ENCODE measurements around the gene LUZP1. TPM values are rescaled to one million over a fixed set of nuclear protein-coding genes. Genes with fewer than 3 reads are reported as not detected.

Gene LUZP1
- total and polyA plus RNA-seq, 8 donors = 1.7 to 15.2 (median 6.1) TPM

GRCh38 chr1:23118407-23118806 lies 50.2 kb downstream of the LUZP1 start:
- ATAC-seq (no peak), FAIRE-seq (no peak), DNase-seq (no peak)
- H3K4me1 ChIP-seq = peaks cover 0 to 21% (median 17%) of the 10 kb centered on the region in 3 donors
- H3K27me3 ChIP-seq = no peaks in the 10 kb centered on the region
- no peak overlapping the region for H3K27ac ChIP-seq
- H3K36me3 ChIP-seq = no peaks in the 10 kb centered on the region
- no peak for TF ChIP-seq CTCF (IDR thresholded peaks at IDR 0.05)
- H3K9me3 ChIP-seq = no peaks in the 10 kb centered on the region
- intact Hi-C loops (cut with DNase I) = no loop called here
- H3K4me3 ChIP-seq = no peak overlapping the region

- FAIRE-seq (no peak), DNase-seq (no peak), ATAC-seq (no peak)
- no peaks in the 10 kb centered on the region for H3K36me3 ChIP-seq
- H3K4me1 ChIP-seq = peaks cover 0 to 13% (median 6%) of the 10 kb centered on the region in 3 donors
- TF ChIP-seq CTCF (IDR thresholded peaks at IDR 0.05) = no peak
- no peak overlapping the region for H3K27ac ChIP-seq
- intact Hi-C loops (cut with DNase I) = no loop called here
- H3K27me3 ChIP-seq = no peaks in the 10 kb centered on the region
- no peaks in the 10 kb centered on the region for H3K9me3 ChIP-seq
- 52 to 64% methylated on average over 2 of the region's 2 CpGs for WGBS, 2 donors
- H3K4me3 ChIP-seq = no peak overlapping the region
Measured at GRCh38 chr1:23116921-23117699, 51.5 kb downstream of the LUZP1 start.

GRCh38 chr1:23116216-23116836 lies 52.3 kb downstream of the LUZP1 start:
- no peaks in the 10 kb centered on the region for H3K36me3 ChIP-seq
- TF ChIP-seq CTCF (IDR thresholded peaks at IDR 0.05) = no peak
- no peak overlapping the region for H3K4me3 ChIP-seq
- H3K27ac ChIP-seq = no peak overlapping the region
- WGBS, 2 donors = 82 to 86% methylated on average over 6 of the region's 6 CpGs
- FAIRE-seq (no peak), DNase-seq (no peak), ATAC-seq (no peak)
- intact Hi-C loops (cut with DNase I) = no loop called here
- H3K9me3 ChIP-seq = no peaks in the 10 kb centered on the region
- peaks cover 0 to 10% (median 4%) of the 10 kb centered on the region in 3 donors for H3K4me1 ChIP-seq
- no peaks in the 10 kb centered on the region for H3K27me3 ChIP-seq

- TF ChIP-seq CTCF (IDR thresholded peaks at IDR 0.05) = no peak
- intact Hi-C loops (cut with DNase I) = no loop called here
- FAIRE-seq = no peak
Measured at GRCh38 chr1:23114424-23115079, 54.1 kb downstream of the LUZP1 start.

More at GRCh38 chr1:23114424-23115079, 54.1 kb downstream of the LUZP1 start:
- WGBS, 2 donors = 85% methylated on average over 6 of the region's 6 CpGs
- ATAC-seq = no peak
- no peaks in the 10 kb centered on the region for H3K9me3 ChIP-seq
- no peaks in the 10 kb centered on the region for H3K27me3 ChIP-seq
- peaks cover 0 to 10% (median 4%) of the 10 kb centered on the region in 3 donors for H3K4me1 ChIP-seq
- no peak overlapping the region for H3K27ac ChIP-seq
- H3K36me3 ChIP-seq = no peaks in the 10 kb centered on the region
- no peak overlapping the region for H3K4me3 ChIP-seq
- DNase-seq = no peak
